ENCODE data around the gene AIM2. TPM values are rescaled to one million over a fixed set of nuclear protein-coding genes. Genes with fewer than 3 reads are reported as not detected.

AIM2 gene
- total RNA-seq, 2 donors from 2014 or later = 0.80 TPM; not detected in 1

GRCh38 chr1:159092036-159092760 is 15.6 kb upstream of the AIM2 start:
- Histone ChIP-seq H3K36me3 (no peaks in the 10 kb centered on the region), H3K27ac (no peak overlapping the region), H3K9me3 (no peaks in the 10 kb centered on the region), H3K4me1 (replicated peaks) (no peaks in the 10 kb centered on the region), H3K4me3 (no peak overlapping the region), H3K27me3 (replicated peaks; ENCODE audit: insufficient read depth) (no peaks in the 10 kb centered on the region)
- WGBS = 58% methylated on average over 3 of the region's 3 CpGs
- DNase-seq (ENCODE audit: low spot score) = no peak
- intact Hi-C loops (cut with DNase I) = no loop called here
- TF ChIP-seq CTCF (IDR thresholded peaks at IDR 0.05) (no peak), POLR2AphosphoS5 (IDR thresholded peaks at IDR 0.05) (no peak), POLR2A (IDR thresholded peaks at IDR 0.05) (no peak)

GRCh38 chr1:159091607-159092031 is 15.1 kb upstream of the AIM2 start:
- no peak overlapping the region for H3K27ac ChIP-seq
- TF ChIP-seq CTCF (IDR thresholded peaks at IDR 0.05) = no peak
- TF ChIP-seq POLR2A (IDR thresholded peaks at IDR 0.05) = no peak
- TF ChIP-seq POLR2AphosphoS5 (IDR thresholded peaks at IDR 0.05) = no peak
- no peaks in the 10 kb centered on the region for H3K27me3 ChIP-seq (replicated peaks; ENCODE audit: insufficient read depth)
- WGBS = 68% methylated on average over 1 of the region's 1 CpG
- no peak for DNase-seq (ENCODE audit: low spot score)
- H3K9me3 ChIP-seq = no peaks in the 10 kb centered on the region
- no peak overlapping the region for H3K4me3 ChIP-seq
- H3K4me1 ChIP-seq (replicated peaks) = no peaks in the 10 kb centered on the region
- no peaks in the 10 kb centered on the region for H3K36me3 ChIP-seq
- intact Hi-C loops (cut with DNase I) = no loop called here

DNA sequence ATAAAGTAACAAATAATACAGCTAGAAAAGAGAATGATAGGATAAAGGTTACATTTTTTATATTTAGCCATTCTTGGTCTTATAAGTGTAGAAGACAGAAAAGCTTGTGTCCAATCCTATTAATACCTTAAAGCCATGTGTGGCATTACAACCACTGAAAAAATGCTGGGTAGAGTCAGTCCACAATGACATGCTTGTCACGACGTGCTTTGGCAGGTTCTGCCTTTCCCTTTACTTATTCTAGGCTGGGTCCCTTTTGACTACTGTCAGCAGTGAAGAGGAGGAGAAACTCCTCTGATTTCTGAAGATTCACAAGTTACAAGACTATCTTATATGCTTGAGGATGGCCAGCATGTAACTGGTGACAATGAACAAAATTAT is 14.6 kb upstream of the AIM2 start:
- Histone ChIP-seq H3K4me3 (no peak overlapping the region), H3K27me3 (replicated peaks; ENCODE audit: insufficient read depth) (no peaks in the 10 kb centered on the region), H3K27ac (no peak overlapping the region), H3K36me3 (no peaks in the 10 kb centered on the region), H3K9me3 (no peaks in the 10 kb centered on the region), H3K4me1 (replicated peaks) (no peaks in the 10 kb centered on the region)
- intact Hi-C loops (cut with DNase I) = no loop called here
- TF ChIP-seq POLR2AphosphoS5 (IDR thresholded peaks at IDR 0.05) = no peak
- TF ChIP-seq POLR2A (IDR thresholded peaks at IDR 0.05) = no peak
- no peak for TF ChIP-seq CTCF (IDR thresholded peaks at IDR 0.05)
- no peak for DNase-seq (ENCODE audit: low spot score)
- WGBS = 41% methylated on average over 2 of the region's 2 CpGs

DNA sequence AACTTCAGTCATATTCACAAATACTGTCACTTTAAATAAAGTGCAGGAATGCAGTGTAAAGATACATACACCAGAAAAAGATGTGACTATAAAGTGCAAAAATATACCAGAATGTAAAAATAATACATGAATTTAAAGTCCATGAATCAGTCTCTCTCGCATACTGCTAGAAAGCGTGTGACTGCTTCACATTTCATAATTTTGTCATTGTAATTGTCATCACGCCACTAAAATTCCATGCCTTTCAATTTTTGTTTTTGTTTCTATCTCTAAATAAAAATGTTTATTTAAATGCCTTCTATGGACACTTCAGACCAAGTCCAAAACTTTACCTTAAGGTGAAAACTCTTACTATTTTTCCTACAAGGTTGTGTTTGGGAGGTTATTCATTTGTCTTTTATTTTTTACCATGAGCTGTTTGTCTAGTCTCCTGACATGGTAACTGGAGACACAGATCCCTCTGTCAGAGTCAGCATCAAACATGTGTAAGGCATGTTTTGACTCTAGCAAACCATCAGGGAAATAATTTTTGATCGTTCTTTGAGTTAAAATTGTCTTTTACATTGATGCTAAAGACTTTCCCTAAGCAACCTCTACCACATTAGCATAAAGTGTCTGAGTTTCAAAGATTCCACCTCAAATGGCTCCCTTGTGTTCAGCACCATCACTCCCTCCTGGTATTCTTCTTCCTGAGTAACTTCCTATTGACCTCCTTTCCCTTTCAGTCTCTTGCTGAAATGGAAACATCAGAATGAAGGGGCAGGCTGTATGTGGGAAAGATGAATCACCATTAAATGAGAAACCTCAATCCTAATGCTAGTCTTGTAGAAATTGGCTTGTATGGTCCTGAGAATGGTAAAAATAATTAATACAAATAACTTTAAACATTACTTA is 14.0 kb upstream of the AIM2 start:
- 92% methylated on average over 4 of the region's 4 CpGs for WGBS
- Histone ChIP-seq H3K4me3 (no peak overlapping the region), H3K4me1 (replicated peaks) (no peaks in the 10 kb centered on the region), H3K27ac (no peak overlapping the region), H3K27me3 (replicated peaks; ENCODE audit: insufficient read depth) (no peaks in the 10 kb centered on the region), H3K36me3 (no peaks in the 10 kb centered on the region), H3K9me3 (no peaks in the 10 kb centered on the region)
- no peak for DNase-seq (ENCODE audit: low spot score)
- intact Hi-C loops (cut with DNase I) = no loop called here
- no peak for TF ChIP-seq POLR2A (IDR thresholded peaks at IDR 0.05)
- no peak for TF ChIP-seq POLR2AphosphoS5 (IDR thresholded peaks at IDR 0.05)
- no peak for TF ChIP-seq CTCF (IDR thresholded peaks at IDR 0.05)

Data from prostate gland (tissue), 2 donors.